Karpas-422 (cell line): ENCODE data around the gene TMPRSS11B. TPM values are rescaled to one million over a fixed set of nuclear protein-coding genes. Genes with fewer than 3 reads are reported as not detected.
A peak's percentile ranks its signal among the peaks of the same experiment; 100 is the strongest.
"Not testable (repeated sequence)": the region's sequence is repeated elsewhere in the genome, so short reads cannot be mapped to it uniquely, and the experiment has no call there.

ENCODE experiments used
- DNase-seq: peaks from one replicate; pipeline ENCODE4 v3.0.0-alpha.2; 2015
- H2AFZ ChIP-seq: fragments of 200-600 bp; sonication (generic); 2 replicates; pipeline ENCODE4 v1.6.1; 2014; ENCODE audit warnings: antibody characterized with exemption, low read length, mixed read lengths
- H3K27ac ChIP-seq: fragments of 200-600 bp; sonication (generic); 2 replicates; pipeline ENCODE4 v1.5.1; 2014; ENCODE audit warnings: mild to moderate bottlenecking, low read length, moderate library complexity
- H3K27me3 ChIP-seq: fragments of 200-600 bp; sonication (generic); 2 replicates; pipeline ENCODE4 v1.6.1; 2014; ENCODE audit warnings: low read length, mixed read lengths
- H3K36me3 ChIP-seq: fragments of 200-600 bp; sonication (generic); 2 replicates; pipeline ENCODE4 v1.6.1; 2014; ENCODE audit warnings: low read length, mixed read lengths; ENCODE audit not compliant: insufficient read depth
- H3K4me1 ChIP-seq: fragments of 200-600 bp; sonication (generic); 2 replicates; pipeline ENCODE4 v1.6.1; 2014; ENCODE audit warnings: mild to moderate bottlenecking, low read length, mixed read lengths
- H3K4me2 ChIP-seq: fragments of 200-600 bp; sonication (generic); 2 replicates; pipeline ENCODE4 v1.6.1; 2014; ENCODE audit warnings: low read length, low read depth, mild to moderate bottlenecking; ENCODE audit not compliant: poor library complexity, severe bottlenecking
- H3K4me3 ChIP-seq: fragments of 200-600 bp; sonication (generic); 2 replicates; pipeline ENCODE4 v1.5.1; 2014; ENCODE audit warnings: mild to moderate bottlenecking, antibody characterized with exemption, low read length, mixed read lengths
- H3K79me2 ChIP-seq: fragments of 200-600 bp; sonication (generic); 2 replicates; pipeline ENCODE4 v1.6.1; 2014; ENCODE audit warnings: mild to moderate bottlenecking, low read length, mixed read lengths
- H3K9ac ChIP-seq: fragments of 200-600 bp; sonication (generic); 2 replicates; pipeline ENCODE4 v1.6.0; 2014; ENCODE audit warnings: low read length
- H3K9me2 ChIP-seq: fragments of 200-600 bp; sonication (generic), shearing (Covaris generic); replicated peaks from 2 replicates; pipeline ENCODE4 v1.6.0; 2014; ENCODE audit warnings: mild to moderate bottlenecking, low read length, moderate library complexity; ENCODE audit not compliant: insufficient read depth
- H3K9me3 ChIP-seq: fragments of 300-700, 200-600 bp; sonication (generic); 2 replicates; pipeline ENCODE4 v1.6.1; 2014; ENCODE audit warnings: low read length, mixed read lengths
- H4K20me1 ChIP-seq: fragments of 200-600 bp; sonication (generic); 2 replicates; pipeline ENCODE4 v1.6.1; 2014; ENCODE audit warnings: mild to moderate bottlenecking, antibody characterized with exemption, low read length, low read depth; ENCODE audit not compliant: insufficient read depth
- total RNA-seq: library from RNA; depleted of rRNA; stranded (reverse); fragments of >200 nt; shearing (Covaris generic); gene quantifications from 2 replicates; pipeline ENCODE4 v1.2.3, GENCODE V29; 2014; ENCODE audit warnings: low replicate concordance; rRNA removed

Gene TMPRSS11B, protein sequence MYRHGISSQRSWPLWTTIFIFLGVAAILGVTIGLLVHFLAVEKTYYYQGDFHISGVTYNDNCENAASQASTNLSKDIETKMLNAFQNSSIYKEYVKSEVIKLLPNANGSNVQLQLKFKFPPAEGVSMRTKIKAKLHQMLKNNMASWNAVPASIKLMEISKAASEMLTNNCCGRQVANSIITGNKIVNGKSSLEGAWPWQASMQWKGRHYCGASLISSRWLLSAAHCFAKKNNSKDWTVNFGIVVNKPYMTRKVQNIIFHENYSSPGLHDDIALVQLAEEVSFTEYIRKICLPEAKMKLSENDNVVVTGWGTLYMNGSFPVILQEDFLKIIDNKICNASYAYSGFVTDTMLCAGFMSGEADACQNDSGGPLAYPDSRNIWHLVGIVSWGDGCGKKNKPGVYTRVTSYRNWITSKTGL
- not detected in 2 replicates for total RNA-seq

DNA sequence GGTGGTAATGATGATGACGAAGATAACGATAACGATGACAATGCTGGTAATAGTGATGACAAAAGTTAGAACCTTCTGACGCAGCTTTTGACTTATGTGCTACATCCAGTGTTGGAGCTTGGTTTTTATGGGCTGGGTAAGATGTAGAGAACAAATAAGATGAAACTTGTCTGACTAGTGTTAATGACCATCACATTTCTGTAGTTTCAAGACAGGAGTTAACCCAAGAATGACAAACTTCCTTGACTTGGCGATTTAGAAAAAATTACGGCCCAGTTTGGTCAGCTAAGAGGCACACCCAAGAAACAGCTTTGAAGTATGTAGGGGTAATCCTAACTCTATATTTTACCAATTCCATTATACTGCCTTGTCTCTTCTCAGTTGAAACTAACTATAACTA lies at the start of gene TMPRSS11B:
TMPRSS11B (minus strand) TSS at position 101 of the 400 bp plus-strand sequence. CDS start 136 bp downstream, outside the sequence.
- Histone ChIP-seq H3K9ac (no peak within 1 kb of the TSS), H3K36me3 (no peaks in the 10 kb centered on the region), H3K27ac (no peak within 1 kb of the TSS), H3K4me3 (no peak within 1 kb of the TSS), H2AFZ (no peak within 1 kb of the TSS), H3K9me3 (no peaks in the 10 kb centered on the region), H4K20me1 (no peaks in the 10 kb centered on the region), H3K4me1 (peaks cover 6% of the 10 kb centered on the region), H3K79me2 (no peaks in the 10 kb centered on the region), H3K27me3 (0 out of 2 replicates have a peak, but pooled peaks cover 3% of the 10 kb centered on the region), H3K4me2 (no peak within 1 kb of the TSS), H3K9me2 (no peaks in the 10 kb centered on the region)
- DNase-seq = no peak

- Histone ChIP-seq H3K9me3 (no peaks in the 10 kb centered on the region), H3K27me3 (no peaks in the 10 kb centered on the region), H3K4me1 (no peaks in the 10 kb centered on the region; the same call in 1 of the 2 replicates), H2AFZ (no peak overlapping the region), H3K4me3 (no peak overlapping the region), H3K27ac (no peak overlapping the region), H3K36me3 (no peaks in the 10 kb centered on the region), H3K9ac (no peak overlapping the region), H4K20me1 (no peaks in the 10 kb centered on the region), H3K79me2 (no peaks in the 10 kb centered on the region), H3K9me2 (no peaks in the 10 kb centered on the region), H3K4me2 (no peak overlapping the region)
- no peak for DNase-seq
Observed at GRCh38 chr4:68291256-68291655, 45.8 kb upstream of the TMPRSS11B start.

GRCh38 chr4:68288393-68288740 lies 42.9 kb upstream of the TMPRSS11B start:
- H3K27me3 ChIP-seq = no peaks in the 10 kb centered on the region
- H3K27ac ChIP-seq = no peak overlapping the region
- peak overlapping the region; percentile 56 for H3K4me2 ChIP-seq
- H3K9me3 ChIP-seq = no peaks in the 10 kb centered on the region
- no peak for DNase-seq
- no peaks in the 10 kb centered on the region for H3K36me3 ChIP-seq
- H3K4me1 ChIP-seq = no peaks in the 10 kb centered on the region; the same call in 1 of the 2 replicates
- H3K4me3 ChIP-seq = no peak overlapping the region
- H3K9ac ChIP-seq = no peak overlapping the region
- H3K9me2 ChIP-seq = no peaks in the 10 kb centered on the region
- H4K20me1 ChIP-seq = no peaks in the 10 kb centered on the region
- 0 out of 2 replicates have a peak overlapping the region, but pooled peaks have one; percentile 2 for H2AFZ ChIP-seq
- no peaks in the 10 kb centered on the region for H3K79me2 ChIP-seq

DNA sequence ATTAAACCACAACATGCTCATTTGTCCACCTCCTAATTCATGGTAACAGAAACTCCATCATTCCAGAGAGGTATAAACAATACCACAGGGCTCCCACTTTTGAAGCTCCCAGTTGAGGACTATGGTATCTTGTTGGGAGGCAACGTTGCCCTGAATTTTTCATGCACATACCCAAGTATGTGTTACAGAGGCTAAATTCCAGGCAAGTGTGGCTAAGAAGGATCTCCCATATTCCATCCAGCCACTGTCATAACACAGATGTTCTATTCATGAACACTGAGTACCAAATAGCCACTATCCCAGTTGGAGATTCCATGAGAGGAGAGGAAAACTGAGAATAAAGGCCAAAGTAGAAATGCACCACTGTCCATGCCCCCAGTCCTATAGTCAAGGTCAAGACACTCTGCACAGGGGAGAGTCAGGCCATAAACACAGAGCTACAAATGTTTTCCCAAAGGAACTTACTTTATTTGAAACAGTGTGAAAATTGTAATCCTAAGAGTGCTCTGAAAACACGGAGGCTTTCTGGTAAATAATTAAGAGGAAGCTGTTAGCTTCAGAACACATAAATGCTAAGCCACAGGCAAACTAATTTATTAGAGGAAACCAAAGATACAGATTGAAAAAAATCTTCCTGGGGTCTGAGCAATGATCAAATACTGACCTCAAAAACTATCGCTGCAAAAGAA lies 42.4 kb upstream of the TMPRSS11B start:
- Histone ChIP-seq H3K27me3 (no peaks in the 10 kb centered on the region), H3K4me3 (no peak overlapping the region), H3K27ac (no peak overlapping the region), H3K79me2 (no peaks in the 10 kb centered on the region), H2AFZ (0 out of 2 replicates have a peak overlapping the region, but pooled peaks have one; percentile 2), H3K9ac (no peak overlapping the region), H3K4me2 (peak overlapping the region; percentile 56), H3K9me3 (no peaks in the 10 kb centered on the region), H3K36me3 (no peaks in the 10 kb centered on the region), H4K20me1 (no peaks in the 10 kb centered on the region), H3K4me1 (no peaks in the 10 kb centered on the region; the same call in 1 of the 2 replicates), H3K9me2 (no peaks in the 10 kb centered on the region)
- DNase-seq = no peak

GRCh38 chr4:68283714-68284113 lies 38.2 kb upstream of the TMPRSS11B start:
- Histone ChIP-seq H3K9me3 (no peaks in the 10 kb centered on the region), H3K4me3 (no peak overlapping the region), H2AFZ (no peak overlapping the region), H3K27me3 (no peaks in the 10 kb centered on the region), H3K9me2 (no peaks in the 10 kb centered on the region), H3K79me2 (no peaks in the 10 kb centered on the region), H3K36me3 (no peaks in the 10 kb centered on the region), H3K4me2 (no peak overlapping the region), H3K27ac (no peak overlapping the region), H3K4me1 (no peaks in the 10 kb centered on the region; the same call in 1 of the 2 replicates), H3K9ac (no peak overlapping the region), H4K20me1 (no peaks in the 10 kb centered on the region)
- no peak for DNase-seq

DNA sequence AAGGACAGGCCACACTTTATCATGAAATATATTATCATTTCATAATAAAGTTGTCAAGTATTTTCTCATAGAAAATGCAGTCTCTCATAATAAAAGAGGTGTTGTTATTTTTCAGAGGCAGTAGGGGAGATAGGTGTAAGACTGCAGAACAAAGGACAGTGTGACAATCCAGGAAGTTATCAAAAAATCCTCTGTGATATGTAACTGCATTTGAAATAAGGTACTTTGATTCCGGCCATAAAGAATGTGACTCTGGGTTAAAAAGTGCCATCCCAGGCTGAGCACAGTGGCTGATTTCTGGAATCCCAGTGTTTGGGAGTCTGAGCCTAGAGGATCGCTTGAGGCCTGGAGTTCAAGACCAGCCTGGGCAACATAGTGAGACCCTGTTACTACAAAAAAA lies 37.6 kb upstream of the TMPRSS11B start:
- no peak overlapping the region for H3K27ac ChIP-seq
- H3K9me3 ChIP-seq = no peaks in the 10 kb centered on the region
- H3K79me2 ChIP-seq = no peaks in the 10 kb centered on the region
- H2AFZ ChIP-seq = no peak overlapping the region
- no peaks in the 10 kb centered on the region for H4K20me1 ChIP-seq
- H3K4me3 ChIP-seq = no peak overlapping the region
- H3K4me1 ChIP-seq = no peaks in the 10 kb centered on the region; the same call in 1 of the 2 replicates
- no peak for DNase-seq
- no peak overlapping the region for H3K9ac ChIP-seq
- no peaks in the 10 kb centered on the region for H3K9me2 ChIP-seq
- no peaks in the 10 kb centered on the region for H3K27me3 ChIP-seq
- H3K4me2 ChIP-seq = no peak overlapping the region
- no peaks in the 10 kb centered on the region for H3K36me3 ChIP-seq

DNA sequence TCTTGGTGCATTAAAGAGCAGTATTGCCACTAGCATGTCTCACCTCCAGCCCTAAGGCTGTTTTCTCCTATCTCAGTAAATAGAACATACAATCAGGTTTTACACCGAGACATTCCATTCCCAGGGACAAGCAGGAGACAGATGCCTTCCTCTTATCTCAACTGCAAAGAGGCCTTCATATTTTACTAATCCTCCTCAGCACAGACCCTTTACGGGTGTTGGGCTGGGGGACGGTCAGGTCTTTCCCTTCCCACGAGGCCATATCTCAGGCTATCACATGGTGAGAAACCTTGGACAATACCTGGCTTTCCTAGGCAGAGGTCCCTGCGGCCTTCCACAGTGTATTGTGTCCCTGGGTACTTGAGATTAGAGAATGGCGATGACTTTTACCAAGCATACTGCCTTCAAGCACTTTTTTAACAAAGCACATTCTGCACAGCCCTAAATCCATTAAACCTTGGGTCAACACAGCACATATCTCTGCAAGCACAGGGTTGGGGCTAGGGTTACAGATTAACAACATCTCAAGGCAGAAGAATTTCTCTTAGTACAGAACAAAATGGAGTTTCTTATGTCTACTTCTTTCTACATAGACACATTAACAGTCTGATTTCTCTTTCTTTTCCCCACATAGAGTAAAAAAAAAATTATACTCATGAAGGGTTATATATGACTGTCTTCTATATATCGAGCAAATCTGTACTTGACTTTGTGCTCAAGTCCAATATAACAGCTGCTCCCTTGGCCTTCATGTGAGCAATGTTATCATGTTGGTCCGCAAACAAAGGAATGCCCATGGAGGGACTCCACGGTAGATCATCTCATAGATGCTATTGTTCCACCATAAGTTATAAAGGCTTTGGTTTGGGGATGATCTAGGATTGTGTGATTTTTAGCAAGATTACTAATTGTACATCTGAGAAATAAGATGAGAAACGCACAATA lies 36.6 kb upstream of the TMPRSS11B start:
- H3K36me3 ChIP-seq, H3K79me2 ChIP-seq, H3K27me3 ChIP-seq, H2AFZ ChIP-seq, H3K27ac ChIP-seq, H3K4me1 ChIP-seq, H3K4me3 ChIP-seq, H3K9me2 ChIP-seq, H3K9me3 ChIP-seq, DNase-seq, H4K20me1 ChIP-seq, H3K4me2 ChIP-seq, H3K9ac ChIP-seq: not testable (repeated sequence)
